Osteocyte (in vitro differentiated cells): Measurements from ENCODE around the gene SAT1. TPM values are rescaled to one million over a fixed set of nuclear protein-coding genes. Genes with fewer than 3 reads are reported as not detected.

Experiments
- DNase-seq: peaks from one replicate; pipeline ENCODE4 v3.0.0; 2021; ENCODE audit warnings: mixed read lengths; ENCODE audit not compliant: unreplicated experiment; ENCODE audit errors: extremely low spot score
- H3K27ac Mint-ChIP-seq: one replicate; pipeline ENCODE4 v1.8.0; 2021; ENCODE audit warnings: mild to moderate bottlenecking, mixed read lengths; ENCODE audit not compliant: unreplicated experiment
- H3K27me3 Mint-ChIP-seq: one replicate; pipeline ENCODE4 v1.8.0; 2021; ENCODE audit warnings: mixed read lengths; ENCODE audit not compliant: unreplicated experiment
- H3K36me3 Mint-ChIP-seq: one replicate; pipeline ENCODE4 v1.8.0; 2021; ENCODE audit warnings: mixed read lengths; ENCODE audit not compliant: unreplicated experiment
- H3K4me1 Mint-ChIP-seq: one replicate; pipeline ENCODE4 v1.8.0; 2021; ENCODE audit warnings: mixed read lengths; ENCODE audit not compliant: unreplicated experiment
- H3K4me3 Mint-ChIP-seq: one replicate; pipeline ENCODE4 v1.8.0; 2021; ENCODE audit warnings: mild to moderate bottlenecking, moderate library complexity, mixed read lengths; ENCODE audit not compliant: unreplicated experiment
- H3K9me3 Mint-ChIP-seq: one replicate; pipeline ENCODE4 v1.8.0; 2021; ENCODE audit warnings: mixed read lengths; ENCODE audit not compliant: unreplicated experiment
- CTCF ChIP-seq: fragments of 200-600 bp; sonication (generic); IDR thresholded peaks from 2 replicates; pipeline ENCODE4 v1.5.0; 2021; ENCODE audit warnings: antibody characterized with exemption, mild to moderate bottlenecking, moderate library complexity
- total RNA-seq: library from RNA; stranded (reverse); gene quantifications from 2 replicates; pipeline ENCODE4 v1.2.1, GENCODE V29; 2021

The SAT1 gene
- total RNA-seq, 1 donor from 2014 or later: 234 TPM

GRCh38 chrX:23788946-23789345 lies 6.0 kb downstream of the SAT1 start:
- DNase-seq: no peak
- no peak overlapping the region for H3K27ac Mint-ChIP-seq

GRCh38 chrX:23789386-23790154 lies 6.6 kb downstream of the SAT1 start:
- no peaks in the 10 kb centered on the region for H3K27me3 Mint-ChIP-seq
- peaks cover 19% of the 10 kb centered on the region for H3K36me3 Mint-ChIP-seq
- H3K27ac Mint-ChIP-seq: no peak overlapping the region

More at GRCh38 chrX:23788946-23789345, 6.0 kb downstream of the SAT1 start:
- H3K4me3 Mint-ChIP-seq: no peak overlapping the region
- peaks cover 25% of the 10 kb centered on the region for H3K36me3 Mint-ChIP-seq
- H3K4me1 Mint-ChIP-seq: peaks cover 30% of the 10 kb centered on the region
- H3K27me3 Mint-ChIP-seq: no peaks in the 10 kb centered on the region
- TF ChIP-seq CTCF: no peak
- H3K9me3 Mint-ChIP-seq: no peaks in the 10 kb centered on the region

GRCh38 chrX:23790155-23790497 lies 7.2 kb downstream of the SAT1 start:
- DNase-seq: no peak
- H3K36me3 Mint-ChIP-seq: peaks cover 14% of the 10 kb centered on the region
- H3K27ac Mint-ChIP-seq: no peak overlapping the region
- H3K9me3 Mint-ChIP-seq: no peaks in the 10 kb centered on the region
- no peak for TF ChIP-seq CTCF
- no peaks in the 10 kb centered on the region for H3K27me3 Mint-ChIP-seq
- peaks cover 18% of the 10 kb centered on the region for H3K4me1 Mint-ChIP-seq
- no peak overlapping the region for H3K4me3 Mint-ChIP-seq

More at GRCh38 chrX:23789386-23790154, 6.6 kb downstream of the SAT1 start:
- Mint-ChIP-seq H3K4me3 (no peak overlapping the region), H3K4me1 (peaks cover 24% of the 10 kb centered on the region), H3K9me3 (no peaks in the 10 kb centered on the region)
- TF ChIP-seq CTCF: no peak
- no peak for DNase-seq

GRCh38 chrX:23792861-23793553 lies 10.0 kb downstream of the SAT1 start:
- DNase-seq: no peak
- no peak overlapping the region for H3K27ac Mint-ChIP-seq
- no peaks in the 10 kb centered on the region for H3K36me3 Mint-ChIP-seq
- TF ChIP-seq CTCF: no peak
- H3K4me1 Mint-ChIP-seq: peaks cover 23% of the 10 kb centered on the region
- no peaks in the 10 kb centered on the region for H3K9me3 Mint-ChIP-seq
- H3K4me3 Mint-ChIP-seq: no peak overlapping the region
- H3K27me3 Mint-ChIP-seq: no peaks in the 10 kb centered on the region

- no peaks in the 10 kb centered on the region for H3K27me3 Mint-ChIP-seq
- no peak for TF ChIP-seq CTCF
- H3K4me1 Mint-ChIP-seq: peaks cover 30% of the 10 kb centered on the region
- H3K27ac Mint-ChIP-seq: no peak overlapping the region
- DNase-seq: no peak
- H3K4me3 Mint-ChIP-seq: no peak overlapping the region
- no peaks in the 10 kb centered on the region for H3K9me3 Mint-ChIP-seq
- H3K36me3 Mint-ChIP-seq: no peaks in the 10 kb centered on the region
These were observed 12.2 kb downstream of the SAT1 start for GRCh38 chrX:23795221-23795620.
